GM19372 (cell line): ENCODE results near the gene LAMC3.

Experiments
- ATAC-seq: cut with Tn5 transposase; IDR thresholded peaks from one replicate; pipeline ENCODE4 v1.9.1; 2021; ENCODE audit warnings: mild to moderate bottlenecking, low read depth, moderate library complexity; ENCODE audit not compliant: unreplicated experiment

The LAMC3 gene

GRCh38 chr9:130975932-130976841, 32.8 kb upstream of the LAMC3 start:
- no peak for ATAC-seq

- ATAC-seq, result no peak
Observed at GRCh38 chr9:130977811-130978221, 31.2 kb upstream of the LAMC3 start.

GRCh38 chr9:130979591-130980385, 29.2 kb upstream of the LAMC3 start:
- ATAC-seq, result no peak

- no peak for ATAC-seq
Observed at GRCh38 chr9:130980526-130980925, 28.4 kb upstream of the LAMC3 start.

- no peak for ATAC-seq
Observed at GRCh38 chr9:130981002-130981755, 27.8 kb upstream of the LAMC3 start.

- ATAC-seq, result no peak
Observed at GRCh38 chr9:130981756-130982137, 27.2 kb upstream of the LAMC3 start.

GRCh38 chr9:130982636-130983358, 26.2 kb upstream of the LAMC3 start:
- no peak for ATAC-seq

GRCh38 chr9:130983359-130983670, 25.7 kb upstream of the LAMC3 start:
- ATAC-seq, result no peak

- no peak for ATAC-seq
Observed at GRCh38 chr9:130983970-130984369, 25.0 kb upstream of the LAMC3 start.

- ATAC-seq, result no peak
Observed at GRCh38 chr9:130984521-130984920, 24.5 kb upstream of the LAMC3 start.

- ATAC-seq, result no peak
Observed at GRCh38 chr9:130985029-130985428, 23.9 kb upstream of the LAMC3 start.

GRCh38 chr9:130985606-130986162, 23.3 kb upstream of the LAMC3 start:
- ATAC-seq, result no peak

- no peak for ATAC-seq
Observed at GRCh38 chr9:130986356-130986965, 22.5 kb upstream of the LAMC3 start.

GRCh38 chr9:130987054-130987453, 21.9 kb upstream of the LAMC3 start:
- no peak for ATAC-seq

- ATAC-seq, result no peak
Observed at GRCh38 chr9:130987738-130988399, 21.1 kb upstream of the LAMC3 start.

- no peak for ATAC-seq
Observed at GRCh38 chr9:130988400-130988747, 20.6 kb upstream of the LAMC3 start.

- no peak for ATAC-seq
Observed at GRCh38 chr9:130988905-130989304, 20.1 kb upstream of the LAMC3 start.

GRCh38 chr9:130989391-130989790, 19.6 kb upstream of the LAMC3 start:
- no peak for ATAC-seq

GRCh38 chr9:130989891-130990290, 19.1 kb upstream of the LAMC3 start:
- ATAC-seq, result no peak
